AG04449 (cell line): ENCODE measurements around the gene KLF11.

Experiments
- CTCF ChIA-PET: fragments of 350-600 bp; formaldehyde crosslinking; extraction: SDS; loops from one replicate; lab custom pipeline; 2021; ENCODE audit warnings: antibody characterized with exemption; lab: Yijun Ruan, JAX
- POLR2A ChIA-PET: fragments of 400-600, 350-600 bp; formaldehyde crosslinking; extraction: SDS; loops from one replicate; lab custom pipeline; 2020; ENCODE audit warnings: antibody characterized with exemption, inconsistent platforms; lab: Yijun Ruan, JAX
- DNase-seq: peaks from one replicate; pipeline ENCODE4 v3.0.0-alpha.2; 2010; ENCODE audit warnings: low read depth, low spot score
- H3K4me3 ChIP-seq: 2 replicates; pipeline ENCODE4 v1.5.1; 2011; ENCODE audit warnings: low read depth, mild to moderate bottlenecking, control low read depth, low read length
- TF ChIP-seq, protein P1 (sequence below): IDR thresholded peaks from one replicate; pipeline ENCODE4 v1.5.1; 2011; ENCODE audit warnings: mild to moderate bottlenecking, moderate library complexity, low read length, control low read depth, inconsistent platforms; ENCODE audit not compliant: insufficient read depth; ENCODE audit errors: missing control alignments

KLF11 gene

DNA sequence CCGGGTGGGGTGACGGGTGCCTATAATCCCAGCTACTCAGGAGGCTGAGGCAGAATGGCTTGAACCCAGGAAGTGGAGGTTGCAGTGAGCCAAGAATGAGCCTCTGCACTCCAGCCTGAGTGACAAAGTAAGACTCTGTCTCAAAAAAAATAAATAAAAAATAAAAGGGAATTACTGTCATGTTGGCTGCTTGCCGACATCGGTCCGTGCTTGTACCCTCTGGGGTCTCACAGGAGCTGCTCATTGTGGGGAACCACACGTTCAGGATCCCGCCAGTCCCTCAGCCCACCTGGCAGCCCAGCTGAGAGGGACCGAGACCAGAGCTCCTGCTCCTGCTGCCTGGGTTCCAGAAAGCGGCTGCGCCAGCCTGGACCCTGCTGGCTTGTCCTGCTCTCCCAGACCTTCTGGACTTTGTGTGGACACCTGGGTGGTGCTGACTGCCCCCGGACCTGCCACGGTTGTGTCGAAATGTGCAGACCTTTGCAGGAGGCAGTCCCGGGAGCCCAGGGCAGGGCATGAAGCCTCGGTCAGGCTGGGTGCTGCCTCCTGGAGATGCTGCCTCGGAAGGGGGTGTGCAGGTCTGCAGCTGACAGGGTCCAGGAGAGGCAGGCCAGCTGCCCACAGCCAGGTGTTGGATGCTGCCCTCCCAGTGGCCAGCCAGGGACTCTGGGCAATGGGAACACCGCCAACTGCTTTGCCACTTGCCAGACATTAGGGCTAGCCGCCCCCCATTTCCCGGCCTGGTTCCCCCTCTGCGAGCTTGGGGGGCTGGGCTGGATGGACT lies 16.4 kb downstream of the KLF11 start:
- ChIA-PET CTCF (interaction anchor here (1.1 to 6.2 kb wide), 7 partner anchors 11 to 375 kb away, joined by 3 to 106 read pairs (median 6); no protein-coding TSS in a partner anchor), POLR2A (no interaction called here)
- no peak overlapping the region for H3K4me3 ChIP-seq
- TF ChIP-seq, protein P1, sequence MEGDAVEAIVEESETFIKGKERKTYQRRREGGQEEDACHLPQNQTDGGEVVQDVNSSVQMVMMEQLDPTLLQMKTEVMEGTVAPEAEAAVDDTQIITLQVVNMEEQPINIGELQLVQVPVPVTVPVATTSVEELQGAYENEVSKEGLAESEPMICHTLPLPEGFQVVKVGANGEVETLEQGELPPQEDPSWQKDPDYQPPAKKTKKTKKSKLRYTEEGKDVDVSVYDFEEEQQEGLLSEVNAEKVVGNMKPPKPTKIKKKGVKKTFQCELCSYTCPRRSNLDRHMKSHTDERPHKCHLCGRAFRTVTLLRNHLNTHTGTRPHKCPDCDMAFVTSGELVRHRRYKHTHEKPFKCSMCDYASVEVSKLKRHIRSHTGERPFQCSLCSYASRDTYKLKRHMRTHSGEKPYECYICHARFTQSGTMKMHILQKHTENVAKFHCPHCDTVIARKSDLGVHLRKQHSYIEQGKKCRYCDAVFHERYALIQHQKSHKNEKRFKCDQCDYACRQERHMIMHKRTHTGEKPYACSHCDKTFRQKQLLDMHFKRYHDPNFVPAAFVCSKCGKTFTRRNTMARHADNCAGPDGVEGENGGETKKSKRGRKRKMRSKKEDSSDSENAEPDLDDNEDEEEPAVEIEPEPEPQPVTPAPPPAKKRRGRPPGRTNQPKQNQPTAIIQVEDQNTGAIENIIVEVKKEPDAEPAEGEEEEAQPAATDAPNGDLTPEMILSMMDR, result no peak
- DNase-seq, result no peak

DNA sequence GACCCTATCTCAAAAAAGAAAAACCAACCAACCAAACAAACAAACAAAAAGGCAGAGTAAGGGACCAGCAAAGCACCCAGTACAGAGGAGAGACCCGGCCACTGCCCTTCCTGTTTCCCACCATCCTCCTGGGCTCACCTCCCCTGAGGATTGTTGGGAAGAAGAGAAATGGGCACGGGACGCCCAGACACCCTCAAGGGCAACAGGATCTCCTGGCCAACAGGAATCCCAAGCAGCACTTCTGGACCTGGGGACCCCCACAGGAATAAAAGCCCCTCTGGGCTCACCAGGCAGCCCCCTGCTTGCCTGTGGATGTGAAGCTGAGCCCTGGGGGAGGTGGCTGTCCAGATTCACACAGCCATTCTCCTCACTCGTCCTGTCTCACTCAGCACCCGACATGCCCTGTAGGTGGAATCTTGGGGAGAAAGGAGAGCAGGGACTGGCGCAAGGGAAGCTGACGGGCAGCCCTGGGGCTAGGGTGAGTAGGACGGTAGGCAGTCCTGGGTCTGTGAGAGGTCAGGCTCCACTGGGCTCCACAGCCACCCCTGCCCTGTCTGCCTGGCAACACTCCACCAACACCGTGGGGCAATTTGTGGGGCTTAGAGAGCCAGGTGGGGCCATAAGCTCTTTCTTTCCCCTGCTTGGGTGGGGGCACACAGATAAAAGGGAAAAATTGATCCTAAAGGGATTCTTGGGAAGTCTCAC lies 18.0 kb downstream of the KLF11 start:
- no peak overlapping the region for H3K4me3 ChIP-seq
- CTCF ChIA-PET, result interaction anchor here (1.9 to 6.2 kb wide), 3 partner anchors 10 to 373 kb away, joined by 6 to 106 read pairs (median 11); no protein-coding TSS in a partner anchor
- POLR2A ChIA-PET, result no interaction called here
- TF ChIP-seq, protein P1, result no peak
- no peak for DNase-seq

DNA sequence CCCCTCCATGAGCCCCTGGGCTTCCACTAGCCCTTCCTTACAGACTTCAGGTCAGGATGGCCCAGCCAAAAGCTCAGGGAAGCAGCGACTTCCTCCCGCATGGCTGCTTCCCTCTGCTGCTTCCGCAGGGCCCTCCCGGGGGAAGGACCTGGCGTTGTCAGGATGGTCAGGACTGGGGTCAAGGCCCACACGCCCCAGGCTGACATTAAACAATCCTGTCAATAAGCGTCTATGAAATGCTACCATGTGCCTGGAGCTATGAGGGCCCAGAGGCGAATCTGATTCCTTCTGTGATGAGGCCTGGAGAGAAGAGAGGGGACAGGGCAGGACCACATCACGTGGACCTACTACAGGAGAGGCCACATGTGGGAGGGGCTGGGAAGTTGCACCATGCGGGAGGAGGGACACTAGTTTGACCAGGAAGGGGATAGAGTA lies 19.6 kb downstream of the KLF11 start:
- TF ChIP-seq, protein P1, result no peak
- POLR2A ChIA-PET, result no interaction called here
- DNase-seq, result no peak
- no peak overlapping the region for H3K4me3 ChIP-seq
- CTCF ChIA-PET, result interaction anchor here (0.7 to 15.7 kb wide), 3 partner anchors 10 to 372 kb away, joined by 3 to 482 read pairs (median 25); no protein-coding TSS in a partner anchor

DNA sequence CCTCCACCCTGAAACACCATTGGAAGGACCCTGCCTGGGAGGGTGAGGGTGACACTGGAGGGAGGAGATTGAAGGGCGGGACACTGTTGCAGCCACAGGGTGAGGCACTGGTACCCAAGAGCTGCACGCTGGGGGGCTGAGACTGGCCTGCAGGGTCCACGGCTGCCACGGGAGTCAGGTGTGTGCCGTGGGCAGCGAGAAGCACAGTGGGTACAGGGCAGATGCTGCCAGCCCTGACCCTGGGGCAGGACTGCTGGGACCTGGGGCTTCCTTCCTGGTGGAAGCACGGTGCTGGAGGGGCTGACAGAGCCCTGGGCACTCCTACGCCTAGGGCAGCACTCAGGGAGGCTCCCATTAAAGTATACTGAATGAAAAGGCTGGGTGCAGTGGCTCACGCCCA lies 20.2 kb downstream of the KLF11 start:
- no peak for DNase-seq
- CTCF ChIA-PET, result interaction anchor here (0.7 to 15.7 kb wide), 5 partner anchors 9 to 372 kb away, joined by 3 to 482 read pairs (median 5); no protein-coding TSS in a partner anchor
- no peak overlapping the region for H3K4me3 ChIP-seq
- TF ChIP-seq, protein P1, result no peak
- POLR2A ChIA-PET, result no interaction called here

DNA sequence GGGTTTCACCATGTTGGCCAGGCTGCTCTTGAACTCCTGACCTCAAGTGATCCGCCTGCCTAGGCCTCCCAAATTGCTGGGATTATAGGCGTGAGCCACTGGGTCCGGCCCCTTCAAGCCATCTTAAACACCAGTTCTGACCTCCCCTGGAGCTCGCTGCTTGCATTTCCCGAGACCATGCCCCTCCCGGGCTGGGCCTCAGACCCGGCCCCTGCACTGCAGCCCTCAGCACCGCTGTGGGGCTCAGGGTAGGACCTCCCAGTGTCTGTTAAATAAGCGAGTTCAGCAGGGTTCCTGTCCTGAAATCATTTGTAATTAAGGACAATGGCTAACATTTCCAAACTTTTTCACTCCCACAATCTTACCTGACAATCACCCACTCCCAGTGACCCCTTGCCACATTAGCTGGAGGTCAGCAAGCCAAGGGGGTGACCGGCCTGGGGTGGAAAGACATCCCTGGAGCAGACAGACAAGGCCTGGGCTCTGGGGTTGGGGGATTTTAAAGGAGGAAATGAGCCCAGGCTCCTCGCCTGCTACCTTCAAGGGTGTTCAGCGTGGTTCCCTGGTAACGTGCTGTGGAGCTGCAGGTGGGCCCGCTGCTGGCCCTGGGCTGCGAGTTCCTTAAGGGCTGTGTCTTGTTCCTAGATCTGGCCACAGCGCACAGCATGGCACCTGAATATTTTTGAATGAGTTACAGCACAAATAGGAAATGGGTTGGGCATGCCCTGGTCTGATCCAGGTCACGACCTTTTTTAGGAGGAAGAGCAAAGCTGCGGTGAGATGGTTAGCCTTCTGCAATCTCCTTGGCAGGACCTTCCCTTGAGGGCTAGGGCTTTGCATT lies 21.8 kb downstream of the KLF11 start:
- no peak overlapping the region for H3K4me3 ChIP-seq
- no peak for DNase-seq
- TF ChIP-seq, protein P1, result no peak
- POLR2A ChIA-PET, result no interaction called here
- CTCF ChIA-PET, result interaction anchor here (2.4 to 15.7 kb wide), 4 partner anchors 8 to 370 kb away, joined by 10 to 482 read pairs (median 99); no protein-coding TSS in a partner anchor
